ENCODE results near the gene PARP11.

DNA sequence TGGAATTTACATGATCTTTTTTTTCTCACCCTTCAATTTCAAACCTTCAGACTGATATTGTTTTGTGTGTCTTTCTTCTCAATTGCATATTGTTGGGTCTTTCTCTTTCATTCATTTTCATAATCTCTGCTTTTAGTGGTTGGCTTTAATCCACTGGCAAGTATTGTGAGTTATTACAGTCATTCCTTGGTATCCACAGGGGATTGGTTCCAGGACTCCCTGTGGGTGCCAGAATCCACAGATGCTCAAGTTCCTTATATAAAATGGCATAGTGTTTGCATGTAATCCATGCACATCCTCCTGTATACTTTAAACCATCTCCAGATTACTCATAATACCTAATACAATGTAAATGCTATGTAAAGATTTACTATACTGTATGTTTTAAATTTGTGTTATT, 29.7 kb upstream of the PARP11 start:
- TF ChIP-seq, protein P1, sequence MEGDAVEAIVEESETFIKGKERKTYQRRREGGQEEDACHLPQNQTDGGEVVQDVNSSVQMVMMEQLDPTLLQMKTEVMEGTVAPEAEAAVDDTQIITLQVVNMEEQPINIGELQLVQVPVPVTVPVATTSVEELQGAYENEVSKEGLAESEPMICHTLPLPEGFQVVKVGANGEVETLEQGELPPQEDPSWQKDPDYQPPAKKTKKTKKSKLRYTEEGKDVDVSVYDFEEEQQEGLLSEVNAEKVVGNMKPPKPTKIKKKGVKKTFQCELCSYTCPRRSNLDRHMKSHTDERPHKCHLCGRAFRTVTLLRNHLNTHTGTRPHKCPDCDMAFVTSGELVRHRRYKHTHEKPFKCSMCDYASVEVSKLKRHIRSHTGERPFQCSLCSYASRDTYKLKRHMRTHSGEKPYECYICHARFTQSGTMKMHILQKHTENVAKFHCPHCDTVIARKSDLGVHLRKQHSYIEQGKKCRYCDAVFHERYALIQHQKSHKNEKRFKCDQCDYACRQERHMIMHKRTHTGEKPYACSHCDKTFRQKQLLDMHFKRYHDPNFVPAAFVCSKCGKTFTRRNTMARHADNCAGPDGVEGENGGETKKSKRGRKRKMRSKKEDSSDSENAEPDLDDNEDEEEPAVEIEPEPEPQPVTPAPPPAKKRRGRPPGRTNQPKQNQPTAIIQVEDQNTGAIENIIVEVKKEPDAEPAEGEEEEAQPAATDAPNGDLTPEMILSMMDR (IDR thresholded peaks at IDR 0.05), result no peak
- no peak for TF ChIP-seq POLR2A (IDR thresholded peaks at IDR 0.05)

Data from esophagus squamous epithelium (tissue), 4 donors.